Osteoblast (primary cell): Measurements from ENCODE around the gene BAIAP2. TPM values are rescaled to one million over a fixed set of nuclear protein-coding genes. Genes with fewer than 3 reads are reported as not detected.
A peak's percentile ranks its signal among the peaks of the same experiment; 100 is the strongest.

Experiments used
- DNase-seq: peaks from one replicate; pipeline ENCODE4 v3.0.0; 2011; ENCODE audit warnings: low spot score, mixed read lengths; ENCODE audit not compliant: insufficient read length; ENCODE audit errors: missing footprints
- H2AFZ ChIP-seq: 2 replicates; pipeline ENCODE4 v1.6.0; 2011; ENCODE audit warnings: mild to moderate bottlenecking, low read length
- H3K27ac ChIP-seq: 2 replicates; pipeline ENCODE4 v1.5.1; 2011; ENCODE audit warnings: mild to moderate bottlenecking, low read depth, low read length, moderate library complexity
- H3K27me3 ChIP-seq: 2 replicates; pipeline ENCODE4 v1.6.0; 2012; ENCODE audit warnings: mild to moderate bottlenecking, control low read depth, inconsistent platforms, low read length, moderate library complexity; ENCODE audit not compliant: insufficient read depth
- H3K36me3 ChIP-seq: 2 replicates; pipeline ENCODE4 v1.5.1; 2011; ENCODE audit warnings: mild to moderate bottlenecking, low read length, control low read depth, moderate library complexity; ENCODE audit not compliant: insufficient read depth
- H3K4me1 ChIP-seq: 2 replicates; pipeline ENCODE4 v1.5.1; 2011; ENCODE audit warnings: mild to moderate bottlenecking, low read length, control low read depth, moderate library complexity; ENCODE audit not compliant: insufficient read depth
- H3K4me2 ChIP-seq: 2 replicates; pipeline ENCODE4 v1.6.0; 2011; ENCODE audit warnings: mild to moderate bottlenecking, low read length; ENCODE audit not compliant: insufficient read depth
- H3K4me3 ChIP-seq: fragments of 200-600 bp; sonication (generic); 3 replicates; pipeline ENCODE4 v1.5.1; 2012; ENCODE audit warnings: mild to moderate bottlenecking, low read length, inconsistent platforms; ENCODE audit not compliant: insufficient read depth
- H3K79me2 ChIP-seq: 2 replicates; pipeline ENCODE4 v1.6.0; 2012; ENCODE audit warnings: mild to moderate bottlenecking, low read length, control low read depth, inconsistent platforms; ENCODE audit not compliant: insufficient read depth
- H3K9me3 ChIP-seq: 2 replicates; pipeline ENCODE4 v1.5.1; 2011; ENCODE audit warnings: low read depth, low read length, control low read depth
- H4K20me1 ChIP-seq: 2 replicates; pipeline ENCODE4 v1.6.0; 2012; ENCODE audit warnings: mild to moderate bottlenecking, low read length, control low read depth; ENCODE audit not compliant: insufficient read depth
- total RNA-seq: library from RNA; depleted of rRNA; stranded (reverse); fragments of >200 nt; gene quantifications from 2 replicates; pipeline ENCODE4 v1.2.3, GENCODE V29; 2012
- TF ChIP-seq, protein P1 (sequence below): IDR thresholded peaks from 2 replicates; pipeline ENCODE4 v1.5.1; 2011; ENCODE audit warnings: mild to moderate bottlenecking, low read depth, low read length, moderate library complexity; ENCODE audit errors: extremely low read depth

The BAIAP2 gene
- total RNA-seq, 1 donor, result 15.6 TPM

DNA sequence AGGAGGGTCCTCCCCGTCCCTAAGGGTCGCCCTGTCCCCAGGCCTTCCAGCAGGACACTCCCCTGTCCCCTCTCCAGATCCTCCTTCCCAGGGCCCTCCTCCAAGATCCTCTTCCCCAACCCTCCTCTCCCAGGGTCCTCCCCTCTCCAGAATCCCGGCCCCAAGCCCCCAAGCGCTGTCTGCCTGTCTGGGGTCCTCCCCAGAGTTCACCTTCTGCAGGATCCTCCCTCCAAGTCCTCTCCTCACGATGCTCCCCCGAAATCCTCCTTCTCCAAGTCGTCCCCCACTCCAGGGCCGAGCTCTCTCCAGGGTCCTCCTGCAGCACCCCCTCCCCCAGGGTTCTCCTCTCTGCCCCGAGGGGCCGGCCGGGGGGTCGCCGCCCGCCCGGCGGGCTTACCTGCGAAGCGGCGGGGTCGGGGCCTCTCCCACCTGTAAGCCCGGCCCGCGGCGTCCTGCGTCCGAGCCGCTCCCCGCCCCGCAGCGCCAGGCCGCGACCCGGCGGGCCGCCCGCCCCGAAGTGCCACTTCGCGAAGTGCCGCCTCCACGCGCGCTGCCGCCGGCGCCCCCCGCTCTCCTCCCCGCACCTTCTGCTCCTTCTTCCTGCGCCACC, 678 bp upstream of the BAIAP2 start:
- peak; percentile 91 for DNase-seq
- Histone ChIP-seq H3K27ac (no peak overlapping the region), H3K9me3 (no peaks in the 10 kb centered on the region), H3K36me3 (peaks cover 10% of the 10 kb centered on the region), H3K4me3 (peak overlapping the region; percentile 84), H4K20me1 (peaks cover 45% of the 10 kb centered on the region), H3K4me2 (peak overlapping the region; percentile 92), H3K4me1 (peaks cover 20% of the 10 kb centered on the region), H2AFZ (peak overlapping the region; percentile 78), H3K79me2 (peaks cover 41% of the 10 kb centered on the region), H3K27me3 (no peaks in the 10 kb centered on the region)
- TF ChIP-seq, protein P1, sequence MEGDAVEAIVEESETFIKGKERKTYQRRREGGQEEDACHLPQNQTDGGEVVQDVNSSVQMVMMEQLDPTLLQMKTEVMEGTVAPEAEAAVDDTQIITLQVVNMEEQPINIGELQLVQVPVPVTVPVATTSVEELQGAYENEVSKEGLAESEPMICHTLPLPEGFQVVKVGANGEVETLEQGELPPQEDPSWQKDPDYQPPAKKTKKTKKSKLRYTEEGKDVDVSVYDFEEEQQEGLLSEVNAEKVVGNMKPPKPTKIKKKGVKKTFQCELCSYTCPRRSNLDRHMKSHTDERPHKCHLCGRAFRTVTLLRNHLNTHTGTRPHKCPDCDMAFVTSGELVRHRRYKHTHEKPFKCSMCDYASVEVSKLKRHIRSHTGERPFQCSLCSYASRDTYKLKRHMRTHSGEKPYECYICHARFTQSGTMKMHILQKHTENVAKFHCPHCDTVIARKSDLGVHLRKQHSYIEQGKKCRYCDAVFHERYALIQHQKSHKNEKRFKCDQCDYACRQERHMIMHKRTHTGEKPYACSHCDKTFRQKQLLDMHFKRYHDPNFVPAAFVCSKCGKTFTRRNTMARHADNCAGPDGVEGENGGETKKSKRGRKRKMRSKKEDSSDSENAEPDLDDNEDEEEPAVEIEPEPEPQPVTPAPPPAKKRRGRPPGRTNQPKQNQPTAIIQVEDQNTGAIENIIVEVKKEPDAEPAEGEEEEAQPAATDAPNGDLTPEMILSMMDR, result no peak

DNA sequence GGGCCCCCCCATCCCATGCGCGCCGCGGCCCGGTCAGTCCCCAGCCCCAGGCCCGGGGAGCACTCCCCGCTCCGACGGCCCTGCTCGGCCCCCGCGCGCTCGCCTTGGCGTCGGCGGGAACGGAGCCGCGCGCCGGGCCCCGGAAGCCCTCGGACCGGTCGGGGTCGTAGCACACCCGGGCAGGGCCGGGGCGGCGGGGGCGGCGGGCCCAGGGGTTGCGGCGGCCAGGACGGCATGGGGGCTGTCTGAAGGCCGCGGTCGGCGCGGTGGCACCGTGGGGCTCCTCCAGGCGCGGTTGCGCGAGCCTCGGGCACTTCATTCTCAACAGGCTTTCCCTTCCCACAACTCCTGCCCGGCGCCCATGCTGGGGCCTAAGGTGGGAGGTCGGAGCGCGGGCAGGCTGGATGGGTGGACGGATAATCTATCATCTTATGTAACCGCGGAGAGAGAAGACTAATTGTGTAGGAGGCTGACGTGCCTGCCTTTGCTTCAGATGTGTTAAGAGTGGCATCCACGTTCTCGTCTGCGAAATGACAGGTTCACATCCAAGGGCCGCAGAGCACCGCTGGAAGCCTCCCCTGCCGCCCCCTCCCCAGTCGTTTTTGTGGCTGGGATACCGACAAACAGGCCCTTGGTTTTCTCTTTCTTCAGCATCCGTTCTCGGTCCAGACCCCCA, 708 bp downstream of the BAIAP2 start:
- Histone ChIP-seq H4K20me1 (peaks cover 59% of the 10 kb centered on the region), H3K9me3 (no peaks in the 10 kb centered on the region), H3K4me1 (peaks cover 31% of the 10 kb centered on the region), H3K4me2 (peak overlapping the region; percentile 76), H3K79me2 (peaks cover 54% of the 10 kb centered on the region), H3K4me3 (peak overlapping the region; percentile 76), H3K36me3 (peaks cover 10% of the 10 kb centered on the region), H3K27me3 (no peaks in the 10 kb centered on the region), H2AFZ (no peak overlapping the region), H3K27ac (no peak overlapping the region)
- TF ChIP-seq, protein P1, result no peak
- no peak for DNase-seq

DNA sequence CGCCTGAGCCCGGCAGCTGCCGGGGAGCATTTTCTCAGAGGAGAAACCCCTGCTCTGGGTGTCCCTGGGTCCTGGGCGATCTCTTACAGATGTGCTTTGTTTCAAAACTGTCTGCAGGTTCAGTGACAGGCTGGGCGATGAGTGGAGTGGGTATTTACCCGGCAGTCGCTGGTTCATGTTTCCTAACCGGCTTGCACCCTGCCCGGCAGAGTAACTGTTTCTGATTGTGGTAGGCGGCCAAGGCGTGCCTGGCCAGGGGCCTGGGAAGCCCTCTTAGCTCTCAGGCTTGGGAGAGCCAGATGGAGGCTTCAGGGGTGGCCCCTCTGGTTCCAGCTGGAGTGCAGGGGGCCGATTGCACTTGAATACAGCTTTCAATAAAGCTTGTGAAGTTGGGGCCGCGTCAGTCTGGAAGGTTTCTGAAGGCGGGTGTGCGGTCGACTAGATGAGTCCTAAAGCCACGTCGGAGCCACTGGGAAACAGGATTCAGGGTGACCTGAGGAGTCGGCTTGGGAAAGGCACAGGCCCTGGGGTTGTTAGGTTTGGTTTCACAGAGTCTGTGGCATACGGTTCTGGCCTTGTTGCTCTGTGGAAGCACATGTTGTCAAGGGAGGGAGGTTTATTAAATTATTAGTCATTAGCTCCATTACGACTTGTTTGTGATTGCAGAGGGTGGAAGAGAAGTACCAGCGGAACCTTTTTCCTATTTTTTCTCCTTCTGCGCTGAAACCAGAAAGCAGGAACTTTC, 1.4 kb downstream of the BAIAP2 start:
- peak; percentile 81 for DNase-seq
- Histone ChIP-seq H3K79me2 (peaks cover 61% of the 10 kb centered on the region), H3K27me3 (no peaks in the 10 kb centered on the region), H2AFZ (no peak overlapping the region), H3K27ac (no peak overlapping the region), H3K4me2 (peak overlapping the region; percentile 76), H3K4me1 (peaks cover 38% of the 10 kb centered on the region), H3K4me3 (peak overlapping the region; percentile 76), H4K20me1 (peaks cover 63% of the 10 kb centered on the region), H3K9me3 (no peaks in the 10 kb centered on the region), H3K36me3 (peaks cover 10% of the 10 kb centered on the region)
- TF ChIP-seq, protein P1, result no peak
